ENCODE measurements around the gene PTGR1.
"Not testable (repeated sequence)": the region's sequence is repeated elsewhere in the genome, so short reads cannot be mapped to it uniquely, and the experiment has no call there.

The PTGR1 gene

GRCh38 chr9:111610845-111611244, 11.4 kb upstream of the PTGR1 start:
- no peak for DNase-seq

DNA sequence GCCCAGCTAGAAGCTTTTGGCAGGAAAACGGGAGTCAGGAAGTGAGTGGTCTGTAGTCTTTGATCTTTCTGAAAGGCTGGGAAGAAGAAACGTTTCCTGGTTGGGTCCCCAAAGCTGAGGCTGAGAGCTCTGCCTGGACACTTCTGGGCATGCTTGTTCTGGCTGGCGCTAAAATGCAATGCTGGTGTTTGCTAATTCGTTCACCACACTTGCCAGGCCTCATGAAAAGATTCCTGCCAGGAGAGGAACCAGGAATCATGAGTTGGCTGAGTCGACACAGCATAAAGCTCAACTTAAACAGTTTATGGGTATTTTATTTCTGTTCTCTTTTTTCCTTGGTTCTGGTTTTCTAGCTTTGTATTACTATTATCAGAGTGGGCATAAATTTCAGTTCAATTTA, 10.7 kb upstream of the PTGR1 start:
- DNase-seq, result no peak

GRCh38 chr9:111605041-111605559, 5.7 kb upstream of the PTGR1 start:
- DNase-seq, result no peak

GRCh38 chr9:111604054-111604615, 4.7 kb upstream of the PTGR1 start:
- no peak for DNase-seq

DNA sequence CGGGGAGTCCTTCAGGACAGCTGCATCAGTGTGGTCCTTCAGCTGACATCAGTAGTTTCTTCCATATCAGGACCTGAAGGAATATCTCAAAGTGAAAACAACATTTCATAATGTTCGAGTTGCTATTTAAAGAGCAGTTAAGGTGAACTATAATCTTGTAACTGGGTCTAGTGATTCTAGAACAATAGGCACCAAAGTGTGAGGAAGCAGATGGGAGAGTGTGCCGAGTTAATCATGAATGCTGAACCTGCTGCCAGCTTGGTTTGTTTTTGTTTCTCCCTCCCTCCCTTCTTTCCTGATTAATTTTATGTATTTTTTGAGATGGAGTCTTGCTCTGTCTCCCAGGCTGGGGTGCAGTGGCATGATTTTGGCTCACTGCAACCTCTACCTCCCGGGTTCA, 3.6 kb upstream of the PTGR1 start:
- no peak for DNase-seq

DNA sequence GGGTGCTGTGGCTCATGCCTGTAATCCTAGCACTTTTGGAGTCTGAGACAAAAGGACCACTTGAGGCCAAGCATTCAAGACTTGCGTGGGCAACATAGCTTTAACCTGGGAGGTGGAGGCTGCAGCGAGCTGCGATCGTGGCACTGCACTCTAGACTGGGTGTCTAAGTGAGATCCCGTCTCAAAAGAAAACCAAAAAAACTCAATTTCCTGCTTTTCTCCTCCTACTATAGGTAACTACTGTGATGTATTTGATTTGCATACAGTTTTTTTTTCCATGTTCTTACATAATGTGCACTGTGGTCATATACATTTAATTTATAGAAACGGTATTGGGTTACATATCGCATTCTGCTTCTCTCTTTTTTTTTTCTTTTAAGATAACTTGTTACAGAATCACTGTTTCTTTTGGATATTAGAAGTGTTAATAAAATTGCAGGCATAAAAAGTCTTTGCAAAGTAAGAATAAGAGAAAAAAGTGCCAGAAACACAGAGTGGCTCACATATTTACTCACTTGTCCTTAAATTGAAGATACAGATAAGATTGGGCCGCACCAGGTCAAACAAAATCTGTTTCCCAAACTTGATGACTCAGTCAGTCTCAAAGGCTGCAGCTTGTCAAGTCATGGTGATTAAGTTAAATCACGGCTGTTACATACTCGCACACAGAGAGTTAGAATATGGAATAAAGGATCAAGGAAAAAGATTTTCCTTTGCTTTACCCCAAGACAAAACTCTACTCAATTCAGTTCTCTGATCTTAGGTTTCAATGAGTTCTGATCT, 2.0 kb upstream of the PTGR1 start:
- peak; percentile 34 for DNase-seq

DNA sequence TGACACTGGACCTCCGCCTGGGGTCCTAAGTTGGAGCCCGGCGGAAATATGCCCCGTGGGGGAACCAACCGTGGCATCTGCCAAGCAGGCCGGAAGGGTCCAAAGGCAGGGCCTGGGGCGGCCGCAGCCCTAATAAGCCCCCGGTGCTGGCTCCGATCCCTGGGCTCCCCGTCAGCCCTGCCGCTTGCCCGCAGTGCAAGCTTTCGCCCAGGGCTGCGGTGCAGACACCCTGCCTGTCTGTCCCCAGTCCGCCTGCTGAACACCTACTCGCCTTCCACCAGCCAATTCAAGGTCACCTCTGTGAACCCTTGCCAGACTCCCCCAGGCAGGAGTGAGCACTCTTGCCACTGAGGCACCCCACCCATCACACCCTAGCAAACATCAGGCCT, 502 bp upstream of the PTGR1 start:
- no peak for DNase-seq

- DNase-seq, result peak; percentile 22
These were observed 735 bp downstream of the PTGR1 start for GRCh38 chr9:111598733-111599091.

DNA sequence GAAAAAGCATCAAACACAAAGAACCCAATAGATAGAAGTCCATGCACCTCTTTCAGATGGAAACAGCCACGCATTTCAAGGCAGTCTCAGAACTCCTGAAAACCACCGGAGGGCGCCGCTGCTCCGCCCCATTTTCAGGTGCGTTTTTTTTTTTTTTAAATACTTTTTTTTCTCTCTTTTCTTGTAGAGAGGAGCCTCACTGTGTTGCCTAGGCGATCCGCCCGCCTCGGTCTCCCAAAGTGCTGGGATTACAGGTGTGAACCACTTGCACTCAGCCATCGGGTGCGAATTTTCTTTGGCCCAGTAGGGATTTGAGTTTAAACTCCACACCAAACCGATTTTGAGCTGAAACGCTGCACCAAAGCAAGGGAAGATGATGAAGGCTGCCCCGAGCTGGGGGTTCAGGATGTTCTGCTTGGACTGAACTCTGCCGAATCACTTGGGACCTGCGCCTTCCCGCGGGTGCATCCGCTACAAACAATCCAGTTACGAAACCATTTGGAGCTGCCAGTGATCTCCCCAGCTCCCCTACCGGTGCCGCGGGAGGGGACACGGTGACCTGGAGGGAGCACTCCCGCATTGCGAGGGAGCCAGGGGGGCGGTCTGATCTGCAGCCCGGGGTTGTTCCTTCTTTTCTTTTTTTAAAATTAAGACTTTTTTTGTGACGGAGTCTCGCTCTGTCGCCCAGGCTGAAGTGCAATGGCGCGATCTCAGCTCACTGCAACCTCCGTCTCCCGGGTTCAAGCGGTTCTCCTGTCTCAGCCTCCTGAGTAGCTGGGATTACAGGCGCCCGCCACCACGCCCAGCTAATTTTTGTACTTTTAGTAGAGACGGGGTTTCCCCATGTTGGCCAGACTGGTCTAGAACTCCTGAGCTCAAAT, 1.4 kb downstream of the PTGR1 start:
- peak; percentile 57 for DNase-seq

DNA sequence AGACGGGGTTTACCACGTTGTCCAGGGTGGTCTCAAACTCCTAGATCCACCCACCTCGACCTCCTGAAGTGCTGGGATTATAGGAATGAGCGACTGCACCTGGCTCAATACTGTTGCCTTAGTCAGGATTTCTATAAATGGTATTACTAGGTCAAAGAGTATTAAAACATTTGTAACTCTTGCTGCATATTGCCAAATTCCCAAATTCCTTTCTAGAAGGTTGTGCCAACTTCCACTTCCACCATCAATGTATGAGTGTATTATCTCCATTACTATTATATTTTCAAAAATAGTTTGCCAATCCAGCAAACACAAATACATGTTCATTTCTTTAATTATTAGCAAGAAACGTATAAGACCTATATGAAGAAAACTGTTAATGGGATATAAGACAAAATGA, 10.6 kb downstream of the PTGR1 start:
- DNase-seq, result peak; percentile 9

GRCh38 chr9:111586378-111586777, 13.1 kb downstream of the PTGR1 start:
- DNase-seq, result no peak

DNA sequence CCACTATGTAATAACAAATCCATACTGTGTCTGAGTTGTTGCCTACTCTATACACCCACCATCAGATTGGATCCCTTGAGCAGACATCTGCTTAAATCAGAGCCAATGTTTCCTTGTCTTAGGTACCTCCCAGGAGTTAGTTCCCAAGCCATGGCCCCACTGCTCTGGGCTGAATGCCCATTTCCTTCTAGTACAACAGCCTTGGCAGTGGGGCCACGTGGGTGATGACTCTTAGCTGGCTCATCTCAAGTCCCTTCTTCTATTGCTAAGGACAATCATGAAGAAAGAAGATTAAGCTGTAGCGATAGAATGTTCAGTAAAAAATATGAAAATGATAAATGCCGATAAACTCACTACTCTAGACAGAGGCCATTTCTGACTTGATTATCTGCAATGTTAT, 16.6 kb downstream of the PTGR1 start:
- DNase-seq, result peak; percentile 21

- DNase-seq, result peak; percentile 96
These were observed 26.4 kb downstream of the PTGR1 start for GRCh38 chr9:111572950-111573604.

DNA sequence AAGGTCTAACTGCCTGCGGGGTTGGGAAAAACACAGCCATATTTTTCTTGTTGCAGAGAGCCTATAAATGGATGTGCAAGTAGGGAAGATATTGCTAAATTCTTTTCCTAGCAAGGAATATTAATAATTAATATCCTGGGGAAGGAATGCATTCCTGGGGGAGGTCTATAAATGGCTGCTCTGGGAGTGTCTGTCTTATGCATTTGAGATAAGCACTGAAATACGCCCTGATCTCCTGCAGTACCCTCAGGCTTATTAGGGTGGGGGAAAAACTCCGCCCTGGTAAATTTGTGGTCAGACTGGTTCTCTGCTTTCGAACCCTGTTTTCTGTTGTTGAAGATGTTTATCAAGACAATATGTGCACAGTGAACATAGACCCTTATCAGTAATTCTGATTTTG, 31.3 kb downstream of the PTGR1 start:
- DNase-seq, result not testable (repeated sequence)

GRCh38 chr9:111566234-111566633, 33.2 kb downstream of the PTGR1 start:
- peak; percentile 3 for DNase-seq

- DNase-seq, result no peak
These were observed 38.2 kb downstream of the PTGR1 start for GRCh38 chr9:111561165-111561719.

DNA sequence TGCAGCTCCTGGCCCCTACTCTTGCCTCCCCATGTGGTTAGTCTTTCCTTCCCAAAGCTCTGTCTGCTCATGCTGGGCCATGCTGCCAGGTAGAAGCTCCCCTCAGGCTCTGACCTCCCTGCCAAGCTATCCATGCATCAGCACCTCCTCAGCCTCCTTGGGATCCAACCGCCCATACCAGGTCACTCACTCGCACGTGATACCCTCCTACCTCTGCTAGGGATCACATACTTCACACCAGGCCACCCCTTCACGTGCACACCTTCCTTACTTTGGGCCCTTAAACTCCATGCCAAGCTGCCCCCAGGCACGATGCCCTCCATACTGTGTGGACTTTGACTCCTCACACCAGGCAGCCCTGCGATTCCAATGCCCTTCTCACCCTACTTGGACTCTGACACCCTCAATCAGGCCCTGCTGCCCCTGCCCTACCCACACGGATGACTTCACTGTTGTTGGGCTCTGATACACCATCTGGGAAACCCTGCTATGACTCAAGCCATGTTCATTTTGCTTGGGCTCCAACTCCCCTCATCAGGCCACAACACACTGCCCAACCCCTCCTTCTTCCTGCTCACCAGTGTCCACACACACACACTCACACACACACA, 40.3 kb downstream of the PTGR1 start:
- peak; percentile 23 for DNase-seq

DNA sequence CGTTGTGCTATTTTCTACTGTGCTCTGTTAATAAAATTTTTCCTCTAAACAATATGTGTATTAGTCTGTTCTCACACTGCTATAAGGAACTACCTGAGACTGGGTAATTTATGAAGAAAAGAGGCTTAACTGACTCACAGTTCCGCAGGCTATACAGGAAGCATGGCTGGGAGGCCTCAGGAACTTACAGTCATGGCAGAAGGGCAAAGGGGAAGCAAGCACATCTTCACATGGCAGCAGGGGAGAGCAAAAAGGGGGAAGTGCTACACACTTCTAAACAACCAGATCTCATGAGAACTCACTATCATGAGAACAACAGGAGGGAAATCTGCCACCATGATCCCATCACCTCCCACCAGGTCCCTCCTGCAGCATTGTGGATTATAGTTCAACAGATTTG, 44.0 kb downstream of the PTGR1 start:
- not testable (repeated sequence) for DNase-seq

- DNase-seq, result no peak
These were observed 50.8 kb downstream of the PTGR1 start for GRCh38 chr9:111548623-111549022.

GRCh38 chr9:111542497-111543254, 56.8 kb downstream of the PTGR1 start:
- no peak for DNase-seq

- DNase-seq, result peak; percentile 16
These were observed 66.2 kb downstream of the PTGR1 start for GRCh38 chr9:111533099-111533790.

Measured in fibroblast of upper back skin (primary cell).